Activated naive CD4-positive, alpha-beta T cell treated with anti-CD3 and anti-CD28 coated beads for 36 hours (primary cell): ENCODE data around the gene MBD5. TPM values are rescaled to one million over a fixed set of nuclear protein-coding genes. Genes with fewer than 3 reads are reported as not detected.

Experiments used
- CTCF ChIA-PET: fragments of 350-600 bp; sonication (Branson Sonifier 250); formaldehyde crosslinking; loops from one replicate; lab custom pipeline; 2021; ENCODE audit warnings: antibody characterized with exemption; lab: Charles Lee
- DNase-seq: peaks from one replicate; pipeline ENCODE4 v3.0.0-alpha.2; 2020
- H3K27ac Mint-ChIP-seq: one replicate; pipeline ENCODE4 v1.8.0; 2021; ENCODE audit warnings: mild to moderate bottlenecking, mixed read lengths
- H3K27me3 Mint-ChIP-seq: one replicate; pipeline ENCODE4 v1.8.0; 2021; ENCODE audit warnings: low read depth, mixed read lengths
- H3K36me3 Mint-ChIP-seq: one replicate; pipeline ENCODE4 v1.8.0; 2021; ENCODE audit warnings: low read depth, mixed read lengths
- H3K4me1 Mint-ChIP-seq: one replicate; pipeline ENCODE4 v1.8.0; 2021; ENCODE audit warnings: low read depth, mixed read lengths
- H3K4me3 Mint-ChIP-seq: one replicate; pipeline ENCODE4 v1.8.0; 2021; ENCODE audit warnings: mild to moderate bottlenecking, moderate library complexity, mixed read lengths
- H3K9me3 Mint-ChIP-seq: one replicate; pipeline ENCODE4 v1.8.0; 2021; ENCODE audit warnings: mixed read lengths
- intact Hi-C: fragments of 100-400 bp; cut with micrococcal nuclease; formaldehyde crosslinking; loops from one replicate; pipeline ENCODE4 v1.15.1; 2023
- total RNA-seq, 2 experiments: library from RNA; stranded (reverse); gene quantifications; one replicate each; pipeline ENCODE4 v1.2.3, GENCODE V29; 2021

The MBD5 gene
- total RNA-seq, 2 experiments from 2014 or later, result 19.6 to 20.2 TPM

DNA sequence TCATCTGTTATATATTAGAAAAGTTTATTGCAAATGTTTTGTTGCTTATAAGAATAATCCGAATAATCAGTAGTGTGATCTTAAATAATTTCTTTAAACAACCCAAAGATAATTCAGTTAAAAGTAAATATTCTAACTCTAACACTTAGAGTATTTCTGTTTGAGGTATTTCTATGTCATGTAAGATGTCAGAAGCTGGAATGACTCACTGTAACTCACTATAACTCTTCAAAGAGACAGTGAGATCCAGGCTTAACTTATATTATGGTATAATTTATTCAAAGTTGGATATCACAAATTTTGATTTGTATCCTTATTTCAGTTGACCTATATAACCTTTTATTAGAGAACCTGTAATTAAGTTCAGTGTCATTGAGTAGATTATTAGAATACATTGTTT is 6.9 kb downstream of the MBD5 start:
- no peak overlapping the region for H3K27ac Mint-ChIP-seq
- DNase-seq, result no peak
- no peaks in the 10 kb centered on the region for H3K27me3 Mint-ChIP-seq
- H3K36me3 Mint-ChIP-seq, result no peaks in the 10 kb centered on the region
- CTCF ChIA-PET, result interaction anchor here (0.6 kb wide), 1 partner anchor 82 kb away, joined by 7 read pairs; no protein-coding TSS in a partner anchor
- H3K9me3 Mint-ChIP-seq, result no peaks in the 10 kb centered on the region
- intact Hi-C loops, result no loop called here
- no peak overlapping the region for H3K4me3 Mint-ChIP-seq
- peaks cover 31% of the 10 kb centered on the region for H3K4me1 Mint-ChIP-seq

DNA sequence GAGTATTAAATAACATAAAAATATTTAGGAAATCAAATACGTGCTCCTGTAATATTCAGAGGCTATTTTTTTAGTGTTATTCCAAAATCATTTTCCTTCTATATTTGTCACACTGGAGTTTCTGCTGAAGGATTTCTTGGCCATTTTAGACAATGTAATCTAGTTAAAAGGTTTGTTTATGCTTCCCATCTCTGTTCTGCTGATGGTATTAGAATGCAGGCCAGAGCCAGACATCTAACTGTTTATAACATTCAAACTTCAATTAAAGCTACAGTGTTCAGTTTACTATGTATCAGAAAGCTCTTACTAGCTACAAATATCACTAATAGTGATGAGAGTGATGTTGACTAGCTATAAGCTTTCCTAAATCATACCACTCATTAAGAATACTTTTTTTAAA is 7.9 kb downstream of the MBD5 start:
- Mint-ChIP-seq H3K36me3 (no peaks in the 10 kb centered on the region), H3K4me3 (no peak overlapping the region), H3K9me3 (no peaks in the 10 kb centered on the region), H3K27ac (no peak overlapping the region), H3K27me3 (no peaks in the 10 kb centered on the region), H3K4me1 (peaks cover 24% of the 10 kb centered on the region)
- CTCF ChIA-PET, result interaction anchor here (1.4 kb wide), 2 partner anchors 11 to 480 kb away, joined by 3 read pairs; no protein-coding TSS in a partner anchor
- intact Hi-C loops, result no loop called here
- no peak for DNase-seq

DNA sequence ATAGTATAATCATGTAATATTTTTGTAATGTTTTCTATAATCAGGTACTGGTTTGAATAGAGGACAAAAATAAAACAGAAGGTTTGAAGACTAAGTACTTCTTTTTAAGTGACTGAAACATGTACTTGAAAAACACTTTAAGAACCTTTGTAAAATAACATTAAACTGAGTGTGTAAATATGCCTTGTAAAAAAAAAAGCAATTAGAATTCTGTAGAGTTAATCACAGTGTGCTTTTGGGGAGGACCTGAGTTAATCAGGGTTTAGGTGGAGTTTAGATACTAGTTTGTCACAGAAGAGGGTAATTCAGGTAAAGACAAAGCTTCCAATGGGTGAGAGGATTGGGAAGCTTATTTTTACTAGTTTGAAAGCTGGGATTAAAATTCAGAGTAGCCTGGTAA is 10.3 kb downstream of the MBD5 start:
- intact Hi-C loops, result no loop called here
- no peaks in the 10 kb centered on the region for H3K27me3 Mint-ChIP-seq
- CTCF ChIA-PET, result interaction anchor here (0.7 kb wide), 1 partner anchor 89 kb away, joined by 4 read pairs; no protein-coding TSS in a partner anchor

DNA sequence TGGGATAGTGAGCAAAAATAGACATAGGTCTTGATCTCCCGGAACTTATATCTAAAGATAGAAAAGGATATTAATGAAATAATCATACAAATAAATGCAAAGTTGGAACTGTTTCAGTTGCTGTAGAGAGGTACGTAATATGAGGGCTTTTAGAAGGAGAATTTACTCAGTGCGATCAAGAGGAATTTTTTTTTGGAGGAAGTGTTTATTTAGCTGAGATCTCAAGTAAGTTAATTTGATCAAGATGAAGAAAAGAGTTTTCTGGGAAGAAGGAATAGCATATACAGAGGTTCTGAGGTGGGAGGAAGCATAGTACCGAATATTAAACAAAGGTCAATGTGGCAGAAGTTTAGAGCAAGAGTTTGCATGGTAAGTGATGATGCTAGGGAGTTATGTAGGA is 11.3 kb downstream of the MBD5 start:
- no peaks in the 10 kb centered on the region for H3K27me3 Mint-ChIP-seq
- peaks cover 12% of the 10 kb centered on the region for H3K4me1 Mint-ChIP-seq
- no peak for DNase-seq
- CTCF ChIA-PET, result no interaction called here
- H3K27ac Mint-ChIP-seq, result no peak overlapping the region
- H3K4me3 Mint-ChIP-seq, result no peak overlapping the region
- H3K9me3 Mint-ChIP-seq, result no peaks in the 10 kb centered on the region
- intact Hi-C loops, result no loop called here
- H3K36me3 Mint-ChIP-seq, result peaks cover 2% of the 10 kb centered on the region

More for the DNA sequence above, 10.3 kb downstream of the MBD5 start:
- no peaks in the 10 kb centered on the region for H3K9me3 Mint-ChIP-seq
- H3K27ac Mint-ChIP-seq, result no peak overlapping the region
- H3K4me3 Mint-ChIP-seq, result no peak overlapping the region
- DNase-seq, result no peak
- H3K4me1 Mint-ChIP-seq, result peaks cover 13% of the 10 kb centered on the region
- H3K36me3 Mint-ChIP-seq, result peaks cover 2% of the 10 kb centered on the region

DNA sequence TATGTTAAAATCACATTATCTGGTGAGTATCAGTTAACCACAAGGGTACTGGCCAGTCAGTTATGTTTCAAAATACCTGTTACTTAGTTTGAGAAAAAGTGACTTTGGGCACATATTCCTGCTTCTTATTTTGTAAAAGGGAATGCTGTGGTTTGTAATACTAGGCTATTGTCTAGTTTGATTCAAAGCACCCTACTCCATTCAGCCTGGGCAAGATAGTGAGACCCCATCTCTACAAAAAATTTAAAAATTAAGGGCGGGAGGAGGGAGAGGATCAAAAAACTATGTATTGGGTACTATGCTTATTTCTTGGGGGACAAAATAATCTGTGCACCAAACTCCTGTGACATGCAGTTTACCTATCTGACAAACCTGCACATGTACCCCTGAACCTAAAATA is 18.9 kb downstream of the MBD5 start:
- H3K4me1 Mint-ChIP-seq, result peaks cover 3% of the 10 kb centered on the region
- no peak overlapping the region for H3K4me3 Mint-ChIP-seq
- CTCF ChIA-PET, result interaction anchor here (0.6 to 0.7 kb wide), 3 partner anchors 10 to 388 kb away, joined by 3 to 5 read pairs (median 3); no protein-coding TSS in a partner anchor

DNA sequence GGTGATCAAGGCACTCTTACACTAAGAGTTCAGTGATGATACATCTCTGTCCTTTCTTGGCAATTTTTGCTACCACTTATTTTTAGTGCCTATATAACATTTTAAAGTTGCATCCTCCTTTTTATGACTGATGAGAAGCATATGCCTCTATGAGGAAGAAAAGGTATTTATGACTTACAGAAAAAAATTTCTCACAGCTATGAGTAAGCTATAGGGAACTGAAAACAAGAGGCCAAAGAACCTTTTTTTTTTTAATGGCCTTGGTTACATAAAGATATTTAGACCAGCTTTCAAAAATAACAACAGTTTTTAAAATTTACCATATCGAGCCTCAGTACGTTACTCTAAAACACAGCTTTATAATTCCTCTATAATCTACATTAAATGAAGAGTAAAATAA is 21.3 kb downstream of the MBD5 start:
- Mint-ChIP-seq H3K27me3 (no peaks in the 10 kb centered on the region), H3K4me1 (peaks cover 12% of the 10 kb centered on the region), H3K36me3 (no peaks in the 10 kb centered on the region), H3K9me3 (no peaks in the 10 kb centered on the region), H3K4me3 (no peak overlapping the region), H3K27ac (no peak overlapping the region)
- intact Hi-C loops, result no loop called here
- no peak for DNase-seq
- CTCF ChIA-PET, result no interaction called here

More for the DNA sequence above, 18.9 kb downstream of the MBD5 start:
- H3K27me3 Mint-ChIP-seq, result no peaks in the 10 kb centered on the region
- H3K27ac Mint-ChIP-seq, result no peak overlapping the region
- no peaks in the 10 kb centered on the region for H3K36me3 Mint-ChIP-seq
- intact Hi-C loops, result no loop called here
- no peak for DNase-seq
- H3K9me3 Mint-ChIP-seq, result no peaks in the 10 kb centered on the region

DNA sequence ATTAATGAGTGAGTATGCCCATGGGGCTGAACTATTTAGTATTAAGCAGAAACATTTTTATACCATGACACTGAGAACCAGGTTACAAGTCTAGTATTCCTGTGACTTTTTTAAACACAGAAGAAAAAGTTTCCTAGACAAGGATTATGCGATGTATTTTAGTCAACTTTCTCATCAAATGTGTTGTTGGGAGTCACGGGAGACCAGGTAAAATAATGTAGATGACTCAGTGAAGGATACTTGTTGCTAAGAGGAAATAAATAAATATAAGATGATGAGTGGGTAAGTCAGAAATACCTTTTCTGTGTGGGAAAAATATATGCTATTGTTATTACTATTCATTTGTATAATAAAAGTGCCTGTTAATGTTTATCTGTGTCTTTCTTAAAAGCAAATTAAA is 23.4 kb downstream of the MBD5 start:
- no peak overlapping the region for H3K27ac Mint-ChIP-seq
- peaks cover 20% of the 10 kb centered on the region for H3K4me1 Mint-ChIP-seq
- no peaks in the 10 kb centered on the region for H3K9me3 Mint-ChIP-seq
- DNase-seq, result no peak
- no peaks in the 10 kb centered on the region for H3K36me3 Mint-ChIP-seq
- intact Hi-C loops, result no loop called here
- CTCF ChIA-PET, result no interaction called here
- H3K27me3 Mint-ChIP-seq, result no peaks in the 10 kb centered on the region
- H3K4me3 Mint-ChIP-seq, result no peak overlapping the region

DNA sequence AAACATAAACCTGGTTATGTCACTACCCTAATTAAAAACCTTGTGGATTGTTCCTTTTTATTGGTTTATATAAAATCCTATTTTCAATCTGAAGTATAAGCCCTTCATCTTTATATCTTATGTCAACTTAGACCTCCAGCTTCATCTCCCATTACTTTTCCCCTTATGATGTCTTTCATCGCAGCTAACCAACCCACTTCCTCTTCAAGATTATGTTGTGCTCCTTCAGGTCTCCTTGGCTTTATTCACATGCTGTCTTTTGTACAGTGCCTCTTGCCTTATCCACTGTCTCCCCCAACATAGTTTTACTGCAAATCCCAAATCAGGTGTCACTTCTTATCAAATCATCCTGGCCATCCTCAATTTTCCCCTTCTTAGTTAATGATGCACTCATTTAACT is 25.9 kb downstream of the MBD5 start:
- CTCF ChIA-PET, result no interaction called here
- DNase-seq, result no peak
- no peak overlapping the region for H3K27ac Mint-ChIP-seq
- peaks cover 25% of the 10 kb centered on the region for H3K4me1 Mint-ChIP-seq
- intact Hi-C loops, result no loop called here
- H3K9me3 Mint-ChIP-seq, result no peaks in the 10 kb centered on the region
- H3K4me3 Mint-ChIP-seq, result no peak overlapping the region
- no peaks in the 10 kb centered on the region for H3K36me3 Mint-ChIP-seq
- H3K27me3 Mint-ChIP-seq, result no peaks in the 10 kb centered on the region

DNA sequence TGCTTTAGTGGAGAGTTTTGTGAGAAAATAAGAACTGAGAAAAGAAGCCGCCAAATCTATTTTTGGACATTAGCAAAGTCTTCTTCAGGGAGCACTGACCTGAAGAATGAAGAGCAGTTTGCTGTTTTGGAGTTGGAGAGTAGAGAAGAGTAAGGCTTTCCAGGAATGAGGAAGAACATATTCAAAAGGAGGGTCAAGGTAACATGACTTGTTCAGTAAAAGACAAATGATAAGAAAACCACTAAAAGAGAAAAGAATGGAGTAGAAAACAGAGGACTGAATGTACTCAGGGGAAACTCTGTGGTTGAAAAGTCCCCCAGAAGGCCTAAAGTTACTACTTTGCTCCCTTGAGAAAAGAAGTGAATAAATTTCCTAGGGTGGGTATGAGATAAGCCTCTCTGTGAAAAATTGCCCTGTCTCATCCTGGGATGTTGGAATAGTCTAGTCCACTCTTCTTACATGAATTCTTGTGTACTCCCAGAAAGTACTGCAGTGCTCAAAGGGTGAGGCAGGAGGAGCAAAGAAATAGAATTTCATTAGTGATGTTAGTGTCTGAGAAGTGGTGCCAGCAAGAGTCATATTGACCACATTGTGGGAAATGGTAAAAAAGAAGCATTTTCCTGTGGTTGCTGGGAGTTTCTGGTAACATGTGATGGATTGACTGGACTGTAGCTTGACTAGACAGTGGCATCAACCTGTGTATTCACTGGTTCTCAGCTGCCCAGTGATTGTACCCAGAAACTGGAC is 27.8 kb downstream of the MBD5 start:
- Mint-ChIP-seq H3K4me1 (peaks cover 25% of the 10 kb centered on the region), H3K9me3 (peaks cover 3% of the 10 kb centered on the region), H3K36me3 (peaks cover 2% of the 10 kb centered on the region), H3K27ac (no peak overlapping the region), H3K4me3 (no peak overlapping the region), H3K27me3 (no peaks in the 10 kb centered on the region)
- CTCF ChIA-PET, result no interaction called here
- DNase-seq, result no peak
- intact Hi-C loops, result no loop called here

DNA sequence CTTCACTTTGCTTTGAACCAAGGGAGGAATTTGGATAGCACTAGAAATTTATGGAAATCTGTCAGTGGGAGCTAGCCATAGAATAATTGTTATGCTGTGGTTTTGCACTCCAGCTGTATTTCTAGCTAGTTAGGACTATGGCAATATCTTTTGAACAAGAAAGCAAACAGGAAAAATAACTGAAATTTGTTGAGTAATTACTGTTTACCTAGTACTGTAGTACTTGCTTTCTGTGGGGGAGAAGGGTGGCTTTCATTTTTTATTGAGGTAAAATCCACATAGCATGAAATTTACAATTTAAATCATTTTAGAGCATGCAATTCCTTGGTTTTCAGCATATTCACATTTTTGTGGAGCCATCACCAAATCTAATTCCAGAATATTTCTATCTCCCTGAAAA is 28.4 kb downstream of the MBD5 start:
- Mint-ChIP-seq H3K9me3 (peaks cover 3% of the 10 kb centered on the region), H3K27ac (no peak overlapping the region), H3K27me3 (no peaks in the 10 kb centered on the region), H3K36me3 (peaks cover 2% of the 10 kb centered on the region), H3K4me3 (no peak overlapping the region), H3K4me1 (peaks cover 25% of the 10 kb centered on the region)
- intact Hi-C loops, result no loop called here
- DNase-seq, result no peak
- CTCF ChIA-PET, result no interaction called here

DNA sequence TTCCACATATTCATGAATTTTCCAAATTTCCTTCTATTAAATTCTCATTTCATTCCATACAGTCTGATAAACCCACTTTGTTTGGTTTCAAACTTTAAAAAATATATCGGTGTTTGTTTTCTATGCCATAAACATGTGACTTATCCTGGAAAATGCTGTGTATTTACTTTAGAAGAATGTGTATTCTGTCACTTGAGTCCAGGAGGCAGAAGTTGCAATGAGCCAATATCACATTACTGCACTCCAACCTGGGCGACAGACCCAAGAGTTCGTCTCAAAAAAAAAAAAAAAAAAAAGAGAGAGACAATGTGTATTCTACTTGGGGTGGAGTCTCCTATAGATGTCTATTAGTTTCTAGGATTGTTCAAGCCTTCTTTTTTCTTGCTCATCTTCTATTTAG is 31.8 kb downstream of the MBD5 start:
- H3K4me3 Mint-ChIP-seq, result no peak overlapping the region

DNA sequence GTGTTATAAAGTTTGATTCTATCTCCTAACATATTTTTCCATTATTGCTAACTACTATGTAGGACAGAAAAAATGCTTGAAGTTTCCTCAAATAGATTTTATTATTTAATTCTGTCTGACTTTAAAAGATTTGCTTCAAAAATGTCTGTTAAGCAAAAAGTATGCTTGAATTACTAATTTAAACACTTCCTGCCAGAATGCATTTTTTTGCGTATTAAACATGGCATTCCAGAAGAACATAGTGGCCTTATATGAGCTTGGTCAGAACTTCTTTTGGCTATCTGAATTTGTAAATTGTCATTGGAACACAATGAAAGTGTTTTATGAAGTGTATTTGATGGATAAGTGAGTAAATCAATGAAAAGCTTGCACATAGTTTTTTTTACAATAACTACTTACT is 37.8 kb downstream of the MBD5 start:
- no peak for DNase-seq
- CTCF ChIA-PET, result no interaction called here
- intact Hi-C loops, result no loop called here
- Mint-ChIP-seq H3K27me3 (no peaks in the 10 kb centered on the region), H3K4me1 (no peaks in the 10 kb centered on the region), H3K9me3 (no peaks in the 10 kb centered on the region), H3K4me3 (no peak overlapping the region), H3K27ac (no peak overlapping the region), H3K36me3 (peaks cover 4% of the 10 kb centered on the region)

More for the DNA sequence above, 31.8 kb downstream of the MBD5 start:
- intact Hi-C loops, result no loop called here
- Mint-ChIP-seq H3K4me1 (peaks cover 11% of the 10 kb centered on the region), H3K27ac (no peak overlapping the region), H3K27me3 (no peaks in the 10 kb centered on the region), H3K36me3 (peaks cover 7% of the 10 kb centered on the region), H3K9me3 (peaks cover 3% of the 10 kb centered on the region)
- DNase-seq, result no peak
- CTCF ChIA-PET, result no interaction called here

DNA sequence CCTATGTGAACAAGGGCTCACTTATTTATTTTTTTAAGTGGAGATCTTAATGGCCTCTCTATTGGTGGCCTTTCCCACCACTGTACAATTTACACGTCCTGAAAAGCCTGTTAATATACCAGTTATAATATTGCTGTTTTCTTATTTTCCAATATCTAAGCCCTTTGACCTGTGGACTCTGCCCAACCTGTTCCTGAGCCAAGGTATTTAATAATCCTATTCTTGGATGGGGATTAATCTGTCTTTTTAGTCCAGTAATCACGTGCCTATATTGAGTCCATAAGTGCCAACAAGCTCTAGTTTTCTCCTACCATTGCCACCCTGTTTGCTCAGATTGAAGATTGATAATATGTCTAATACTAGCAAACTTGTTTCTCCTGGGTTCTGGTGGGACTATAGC is 42.7 kb downstream of the MBD5 start:
- H3K9me3 Mint-ChIP-seq, result peaks cover 3% of the 10 kb centered on the region
- peaks cover 5% of the 10 kb centered on the region for H3K36me3 Mint-ChIP-seq
- H3K27ac Mint-ChIP-seq, result no peak overlapping the region
- DNase-seq, result no peak
- H3K27me3 Mint-ChIP-seq, result no peaks in the 10 kb centered on the region
- H3K4me1 Mint-ChIP-seq, result peaks cover 2% of the 10 kb centered on the region
- CTCF ChIA-PET, result no interaction called here
- no peak overlapping the region for H3K4me3 Mint-ChIP-seq
- intact Hi-C loops, result no loop called here
